ES-I3 (cell line): Measurements from ENCODE around the gene PPP4R1.
"Not testable (repeated sequence)": the region's sequence is repeated elsewhere in the genome, so short reads cannot be mapped to it uniquely, and the experiment has no call there.

Source experiments
- H3K36me3 ChIP-seq: 2 replicates; pipeline ENCODE4 v1.6.1; 2013; ENCODE audit warnings: mild to moderate bottlenecking, low read length, control low read depth, moderate library complexity; ENCODE audit not compliant: insufficient read depth
- H3K4me1 ChIP-seq: 2 replicates; pipeline ENCODE4 v1.6.1; 2013; ENCODE audit warnings: mild to moderate bottlenecking, control low read depth, low read length; ENCODE audit not compliant: insufficient read depth
- H3K9ac ChIP-seq: 2 replicates; pipeline ENCODE4 v1.6.1; 2013; ENCODE audit warnings: low read depth, mild to moderate bottlenecking, low read length, moderate library complexity
- H3K9me3 ChIP-seq: 2 replicates; pipeline ENCODE4 v1.6.1; 2013; ENCODE audit warnings: mild to moderate bottlenecking, low read length, moderate library complexity; ENCODE audit not compliant: control insufficient read depth, insufficient read depth

Gene PPP4R1

GRCh38 chr18:9616049-9616448 lies 1.7 kb upstream of the PPP4R1 start:
- Histone ChIP-seq H3K9me3 (no peaks in the 10 kb centered on the region), H3K4me1 (peaks cover 25% of the 10 kb centered on the region), H3K9ac (peak overlapping the region; percentile 83; the same call in 1 of the 2 replicates), H3K36me3 (0 out of 2 replicates have a peak, but pooled peaks cover 3% of the 10 kb centered on the region)

DNA sequence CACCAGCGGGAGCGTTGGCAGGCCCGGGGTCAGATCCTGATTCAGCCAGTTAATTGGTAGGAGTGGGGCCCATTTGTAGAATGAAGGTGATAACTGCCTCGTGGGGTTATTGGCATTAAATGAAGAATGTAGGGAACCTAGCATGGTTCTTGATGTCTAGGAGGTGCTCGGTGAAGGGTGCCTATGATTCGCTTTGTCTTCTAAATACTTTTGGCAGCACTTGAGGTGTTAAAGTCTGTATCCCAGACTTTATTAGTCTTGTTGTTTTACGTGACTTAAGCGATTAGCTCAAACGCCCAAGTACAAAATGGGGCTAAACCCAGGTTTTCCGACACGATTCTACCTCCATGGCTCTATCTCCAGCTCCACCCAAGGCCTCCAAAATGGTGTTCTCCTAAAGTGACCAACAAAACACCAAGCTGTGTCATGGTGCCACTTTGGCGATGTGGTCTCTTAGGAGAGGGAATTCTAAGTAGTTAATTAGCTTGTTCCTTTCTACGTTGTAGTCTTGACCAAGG lies 980 bp upstream of the PPP4R1 start:
- Histone ChIP-seq H3K9me3 (no peaks in the 10 kb centered on the region), H3K36me3 (peaks cover 7% of the 10 kb centered on the region; the same call in 1 of the 2 replicates), H3K4me1 (peaks cover 25% of the 10 kb centered on the region), H3K9ac (peak overlapping the region; percentile 83)

GRCh38 chr18:9613550-9614400 lies 584 bp downstream of the PPP4R1 start:
- Histone ChIP-seq H3K9me3 (no peaks in the 10 kb centered on the region), H3K36me3 (peaks cover 7% of the 10 kb centered on the region; the same call in 1 of the 2 replicates), H3K9ac (peak overlapping the region; percentile 86), H3K4me1 (peaks cover 22% of the 10 kb centered on the region)

DNA sequence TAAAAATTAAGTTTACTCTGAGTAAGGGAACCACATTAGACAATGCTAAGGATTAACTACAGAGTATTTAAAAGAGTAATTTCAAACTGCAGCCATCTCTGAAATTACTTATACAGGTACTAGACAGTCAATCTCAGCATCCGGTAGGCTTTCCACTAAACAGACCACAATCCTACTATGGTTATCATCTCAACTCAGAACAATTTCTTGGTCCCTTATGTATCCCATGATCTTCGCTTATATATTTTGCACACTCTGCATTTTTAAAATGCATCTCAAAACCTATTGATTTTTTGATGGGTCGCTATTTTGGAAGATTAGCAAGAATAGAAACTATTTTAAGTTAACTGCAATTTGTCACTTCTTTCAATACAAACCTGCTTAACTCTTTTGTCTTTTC lies 1.4 kb downstream of the PPP4R1 start:
- Histone ChIP-seq H3K9me3 (no peaks in the 10 kb centered on the region), H3K9ac (peak overlapping the region; percentile 86), H3K36me3 (peaks cover 7% of the 10 kb centered on the region; the same call in 1 of the 2 replicates), H3K4me1 (peaks cover 25% of the 10 kb centered on the region)

DNA sequence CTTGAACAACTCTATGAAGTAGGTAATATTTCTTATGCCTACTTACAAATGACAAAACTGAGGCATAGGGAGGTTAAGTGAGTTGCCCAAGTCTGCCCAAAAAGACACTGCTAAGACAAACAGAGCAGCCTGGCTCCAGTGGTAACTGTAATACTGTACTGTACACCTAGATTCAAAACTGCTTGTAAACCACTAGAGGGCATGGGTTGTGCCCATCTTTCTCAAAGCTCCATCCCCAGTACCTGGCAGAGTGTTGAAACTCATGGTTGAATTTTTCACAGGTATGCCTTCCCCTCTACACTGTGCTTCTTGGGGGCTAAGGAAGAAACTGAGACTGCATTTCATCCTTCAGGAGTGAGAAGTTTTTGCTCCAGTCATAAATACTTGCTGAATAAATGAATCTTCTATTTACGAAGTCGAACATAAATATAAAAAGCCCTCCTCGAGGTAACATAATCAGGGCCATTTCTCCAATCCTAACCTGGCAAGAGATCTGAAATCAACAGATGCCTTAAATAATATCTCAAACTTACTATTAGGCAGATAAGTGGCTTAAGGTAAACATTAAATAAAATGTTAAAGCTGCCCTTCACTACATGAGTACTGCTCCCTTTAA lies 2.0 kb downstream of the PPP4R1 start:
- Histone ChIP-seq H3K9me3 (no peaks in the 10 kb centered on the region), H3K36me3 (peaks cover 7% of the 10 kb centered on the region; the same call in 1 of the 2 replicates), H3K4me1 (peaks cover 25% of the 10 kb centered on the region), H3K9ac (peak overlapping the region; percentile 86; the same call in 1 of the 2 replicates)

DNA sequence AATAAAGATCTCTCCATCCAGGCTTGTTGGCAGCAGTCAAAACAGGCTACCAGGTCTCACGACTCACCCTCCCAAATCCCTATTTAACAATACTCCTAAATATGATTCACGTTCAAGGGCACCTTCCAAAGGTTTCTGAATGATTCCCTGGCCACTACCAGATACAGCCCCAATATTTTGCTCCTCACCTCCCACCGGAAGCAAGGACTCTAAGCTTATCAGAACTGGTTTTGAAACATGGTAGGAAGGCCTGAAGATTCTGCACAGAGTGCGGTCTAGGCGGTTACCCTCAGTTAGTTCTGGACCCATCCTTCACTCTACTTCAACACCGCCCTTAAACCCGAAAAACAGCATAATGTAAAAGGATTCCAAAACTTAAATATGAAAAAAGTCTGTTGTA lies 5.2 kb downstream of the PPP4R1 start:
- Histone ChIP-seq H3K9ac (no peak overlapping the region), H3K9me3 (no peaks in the 10 kb centered on the region), H3K36me3 (peaks cover 7% of the 10 kb centered on the region; the same call in 1 of the 2 replicates), H3K4me1 (peaks cover 11% of the 10 kb centered on the region)

- Histone ChIP-seq H3K9ac (no peak overlapping the region), H3K36me3 (peaks cover 7% of the 10 kb centered on the region; the same call in 1 of the 2 replicates), H3K9me3 (no peaks in the 10 kb centered on the region), H3K4me1 (peaks cover 11% of the 10 kb centered on the region)
Measured at GRCh38 chr18:9608728-9609127, 5.6 kb downstream of the PPP4R1 start.

DNA sequence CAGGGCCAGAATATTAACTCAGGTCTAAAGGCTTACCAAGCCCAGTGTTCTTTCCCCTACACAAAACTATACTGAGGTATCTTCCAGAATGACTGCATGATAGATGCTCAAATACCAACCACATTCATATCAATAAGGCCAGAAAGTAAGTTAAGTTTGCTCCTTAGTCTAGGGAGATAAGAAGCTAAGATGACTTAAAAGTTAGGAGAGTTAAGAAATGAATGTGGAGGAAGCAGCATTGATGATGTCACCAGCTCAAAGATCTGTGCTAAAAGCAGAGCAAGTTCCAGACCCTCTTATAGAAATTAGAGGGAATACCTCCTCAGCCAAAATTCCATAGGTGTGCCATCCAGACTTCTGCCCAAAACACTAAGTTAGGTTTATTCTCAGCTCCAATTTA lies 6.1 kb downstream of the PPP4R1 start:
- Histone ChIP-seq H3K9ac (no peak overlapping the region), H3K9me3 (no peaks in the 10 kb centered on the region), H3K4me1 (peaks cover 11% of the 10 kb centered on the region), H3K36me3 (peaks cover 7% of the 10 kb centered on the region; the same call in 1 of the 2 replicates)

GRCh38 chr18:9607111-9607510 lies 7.2 kb downstream of the PPP4R1 start:
- not testable (repeated sequence) for H3K9me3 ChIP-seq, H3K9ac ChIP-seq, H3K36me3 ChIP-seq
- peaks cover 11% of the 10 kb centered on the region for H3K4me1 ChIP-seq

DNA sequence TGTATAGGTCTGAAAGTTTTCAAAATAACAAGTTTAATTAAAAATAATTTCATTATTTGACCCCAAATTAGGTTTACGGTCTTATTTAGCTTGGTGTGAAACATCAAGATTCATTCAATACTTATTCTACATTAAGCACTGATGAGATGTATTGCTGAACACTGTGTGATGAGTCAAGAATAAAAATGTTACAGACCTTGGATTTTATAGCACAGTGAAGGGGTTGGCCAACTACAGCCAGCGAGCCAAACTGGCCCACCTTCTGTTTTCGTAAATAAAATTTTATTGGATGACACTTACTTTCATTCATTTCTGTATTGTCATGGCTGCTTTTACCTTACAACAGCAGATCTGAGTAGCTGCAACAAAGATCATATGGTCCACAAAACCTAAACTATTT lies 8.3 kb downstream of the PPP4R1 start:
- peaks cover 3% of the 10 kb centered on the region; the same call in 1 of the 2 replicates for H3K36me3 ChIP-seq
- H3K9me3 ChIP-seq = no peaks in the 10 kb centered on the region
- H3K4me1 ChIP-seq = peaks cover 11% of the 10 kb centered on the region
- H3K9ac ChIP-seq = no peak overlapping the region

- no peaks in the 10 kb centered on the region for H3K9me3 ChIP-seq
- peaks cover 9% of the 10 kb centered on the region for H3K4me1 ChIP-seq
- no peaks in the 10 kb centered on the region for H3K36me3 ChIP-seq
- H3K9ac ChIP-seq = no peak overlapping the region
Measured at GRCh38 chr18:9604348-9604747, 10.0 kb downstream of the PPP4R1 start.

- no peaks in the 10 kb centered on the region for H3K9me3 ChIP-seq
- no peaks in the 10 kb centered on the region for H3K4me1 ChIP-seq
- H3K9ac ChIP-seq = no peak overlapping the region
- no peaks in the 10 kb centered on the region for H3K36me3 ChIP-seq
Measured at GRCh38 chr18:9599328-9599727, 15.0 kb downstream of the PPP4R1 start.

DNA sequence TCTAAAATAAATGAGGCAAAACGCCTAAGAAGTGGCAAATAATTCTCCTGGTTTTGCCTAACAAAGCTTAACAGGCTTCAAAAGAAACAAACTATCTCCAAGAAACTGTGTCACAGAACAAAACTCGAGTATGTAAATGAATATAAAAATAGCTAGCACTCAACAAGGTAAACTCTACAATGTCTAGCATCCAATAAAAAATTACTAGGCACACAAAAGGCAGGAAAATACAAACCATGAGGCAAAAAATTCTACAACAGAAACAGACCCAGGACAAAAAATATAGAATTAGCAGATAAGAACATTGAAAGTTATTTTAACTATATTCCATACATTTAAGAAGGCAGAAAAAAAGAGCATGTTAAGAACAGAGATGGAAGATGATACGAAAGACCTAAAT lies 16.8 kb downstream of the PPP4R1 start:
- Histone ChIP-seq H3K36me3 (no peaks in the 10 kb centered on the region), H3K9ac (no peak overlapping the region), H3K9me3 (no peaks in the 10 kb centered on the region), H3K4me1 (no peaks in the 10 kb centered on the region; the same call in 1 of the 2 replicates)

DNA sequence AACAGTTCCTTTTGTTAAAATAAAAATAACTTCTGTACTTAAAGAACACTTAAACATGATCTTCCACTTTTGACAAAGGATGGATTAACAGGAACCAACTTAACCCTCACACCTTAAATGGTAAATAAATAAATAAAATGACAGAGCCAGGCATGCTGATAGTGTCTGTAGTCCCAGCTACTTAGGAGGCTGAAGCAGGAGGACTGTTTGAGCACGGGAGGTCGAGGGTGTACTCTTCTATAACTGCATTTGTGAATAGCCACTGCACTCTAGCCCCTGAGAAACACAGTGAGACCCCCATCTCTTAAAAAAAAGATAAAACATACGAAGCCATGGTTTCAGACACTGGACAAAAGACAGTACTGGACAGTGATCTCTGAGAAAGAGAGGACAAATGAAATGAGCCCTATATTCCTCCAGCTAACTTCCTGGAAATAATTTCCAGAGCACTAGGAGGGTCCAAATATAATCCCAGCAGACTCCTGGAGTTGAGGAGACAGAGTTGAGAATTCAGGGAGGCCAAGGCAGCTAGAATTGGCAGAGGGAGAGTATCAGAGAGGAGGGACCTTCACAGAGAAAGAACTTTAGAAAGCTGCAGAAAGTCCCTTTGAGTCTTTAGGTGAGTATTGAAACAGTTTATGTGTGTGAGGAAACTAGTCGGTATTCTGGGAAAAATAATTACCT lies 17.4 kb downstream of the PPP4R1 start:
- Histone ChIP-seq H3K9ac (no peak overlapping the region), H3K4me1 (no peaks in the 10 kb centered on the region; the same call in 1 of the 2 replicates), H3K9me3 (no peaks in the 10 kb centered on the region), H3K36me3 (no peaks in the 10 kb centered on the region)
